Renal cortical epithelial cell (primary cell): Measurements from ENCODE around the gene LEFTY1. TPM values are rescaled to one million over a fixed set of nuclear protein-coding genes. Genes with fewer than 3 reads are reported as not detected.
A peak's percentile ranks its signal among the peaks of the same experiment; 100 is the strongest.
"Not testable (repeated sequence)": the region's sequence is repeated elsewhere in the genome, so short reads cannot be mapped to it uniquely, and the experiment has no call there.

Source experiments
- DNase-seq: peaks from one replicate; pipeline ENCODE4 v3.0.0-alpha.2; 2011; ENCODE audit warnings: low read depth
- total RNA-seq: library from RNA; depleted of rRNA; stranded (reverse); fragments of >200 nt; gene quantifications from 2 replicates; pipeline ENCODE4 v1.2.3, GENCODE V29; 2014

The LEFTY1 gene
- total RNA-seq, 1 donor from 2014 or later, result 0.15 TPM

DNA sequence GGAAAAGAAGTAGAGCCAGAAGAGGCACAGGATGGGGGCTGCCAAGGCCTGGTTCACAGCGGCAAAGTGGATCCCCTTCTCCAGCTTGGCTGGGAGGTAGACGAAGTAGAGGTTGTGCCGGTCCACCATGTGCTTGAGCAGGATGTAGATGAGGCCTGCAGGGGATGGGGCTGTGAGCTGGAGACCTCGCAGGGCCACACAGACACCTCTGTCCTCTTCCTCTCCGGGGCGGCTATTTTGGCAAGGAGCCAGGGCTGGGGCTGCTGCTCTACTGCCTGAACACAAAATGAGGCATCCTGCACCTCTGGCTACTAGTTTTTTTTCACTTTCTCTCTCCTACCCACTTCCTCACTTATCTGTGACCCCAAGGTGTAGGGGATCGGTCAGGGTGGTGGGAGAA is 39.0 kb downstream of the LEFTY1 start:
- no peak for DNase-seq

DNA sequence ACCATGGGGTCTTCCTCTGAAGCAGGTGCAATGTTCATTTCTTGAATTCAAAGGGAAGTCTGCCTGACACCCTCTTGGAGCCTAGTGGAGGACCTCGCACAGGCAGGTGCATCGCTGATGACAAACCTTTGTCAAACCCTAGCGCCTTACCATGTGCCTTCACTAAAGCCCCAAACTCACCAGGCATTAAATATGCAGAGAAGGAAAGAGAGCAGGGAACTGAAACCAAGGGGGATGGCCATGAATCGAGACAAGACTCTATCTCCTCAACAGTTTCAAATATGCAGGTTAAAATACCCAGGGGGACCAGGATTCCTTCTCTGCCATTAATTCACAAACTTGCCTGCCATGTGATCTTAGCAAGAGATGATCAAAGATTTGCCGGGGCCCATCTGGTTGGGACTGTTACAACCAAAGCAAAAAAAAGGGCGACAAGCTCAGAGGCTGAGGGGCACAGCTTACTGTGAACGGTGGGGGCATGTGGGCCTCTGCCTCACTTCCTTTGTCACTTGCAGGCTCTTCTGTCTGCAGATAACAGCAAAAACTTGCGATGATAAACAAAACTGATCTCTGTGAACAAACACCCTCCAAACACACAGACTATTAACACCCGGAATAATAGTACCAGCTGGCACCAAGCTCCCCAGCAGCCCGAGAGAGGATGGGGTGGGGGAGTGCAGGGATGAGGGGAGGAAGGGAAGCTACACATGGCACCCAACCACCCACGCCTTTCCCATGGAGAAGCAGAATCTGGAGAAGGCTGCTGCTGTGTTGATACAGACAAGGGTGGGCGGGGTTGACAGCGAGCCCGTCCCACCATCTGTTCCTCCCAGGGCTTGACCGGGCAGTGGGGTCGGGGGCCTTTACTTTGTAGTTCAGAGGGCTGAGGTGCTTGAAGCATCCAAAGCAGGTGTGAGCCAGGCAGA is 40.7 kb downstream of the LEFTY1 start:
- no peak for DNase-seq

DNA sequence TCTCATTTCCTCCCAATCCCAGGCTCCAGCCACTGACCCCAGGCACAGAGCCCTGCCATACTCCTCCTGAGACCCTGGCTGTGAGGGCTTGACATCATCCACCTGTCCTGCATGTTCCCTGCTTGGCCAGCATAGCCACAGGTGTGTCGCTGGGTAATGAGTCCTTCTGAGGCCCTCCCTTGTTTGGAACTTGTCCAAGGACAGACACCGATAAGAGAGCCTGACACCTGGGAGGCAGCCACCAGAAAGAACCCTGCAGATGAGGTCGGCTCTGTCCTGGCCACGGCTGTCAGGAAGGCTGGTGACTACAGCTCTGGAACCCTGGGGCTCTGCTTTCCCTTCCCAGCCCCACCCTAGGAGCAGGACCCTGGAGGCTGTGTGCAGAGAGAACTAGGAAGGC is 41.3 kb downstream of the LEFTY1 start:
- no peak for DNase-seq

DNA sequence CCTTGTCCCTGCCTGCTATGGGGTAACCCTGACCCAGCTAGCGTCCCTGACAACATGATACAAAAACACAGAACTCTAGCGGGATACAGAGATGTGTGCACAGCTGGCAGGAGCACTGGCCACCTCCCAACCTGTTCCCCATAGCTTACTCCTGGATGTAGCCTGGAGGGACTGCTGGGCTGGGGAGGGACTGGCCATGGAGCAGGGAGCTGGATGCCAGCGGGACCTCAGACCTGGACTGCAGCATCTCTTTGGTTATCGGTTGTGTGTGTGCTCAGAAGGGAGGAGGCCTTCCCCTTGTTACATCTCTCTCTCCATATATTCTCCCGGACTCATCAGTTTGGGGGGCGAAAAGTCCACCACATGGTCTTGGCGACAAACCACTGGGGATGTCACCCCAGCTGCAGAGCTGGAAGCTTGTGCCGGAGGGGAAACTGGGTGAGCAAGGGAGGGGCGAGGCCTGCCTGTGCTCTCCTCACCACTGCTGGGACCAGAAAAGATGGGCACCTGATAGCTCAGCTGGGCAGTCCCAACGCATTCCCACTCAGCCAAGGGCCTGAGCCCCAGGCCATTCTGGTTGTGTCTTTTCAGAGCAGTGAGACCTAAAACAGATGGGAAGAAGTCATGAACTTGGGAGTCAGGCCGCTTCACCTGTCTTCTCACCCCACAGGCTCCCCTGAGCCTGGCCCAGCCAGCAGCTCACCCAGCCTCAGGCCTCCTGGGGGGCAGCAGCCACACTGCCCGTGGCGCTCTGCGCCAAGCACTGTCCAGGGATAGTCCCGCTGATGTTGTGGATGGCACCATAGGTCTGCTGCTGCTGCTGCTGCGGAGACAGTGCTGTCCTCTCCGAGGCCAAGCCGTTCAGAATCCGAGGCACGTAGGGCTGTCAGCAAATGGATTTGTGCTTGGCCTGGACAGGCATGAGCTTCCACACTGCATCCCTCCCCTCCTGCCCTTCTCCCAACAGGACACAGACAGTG is 42.3 kb downstream of the LEFTY1 start:
- no peak for DNase-seq

DNA sequence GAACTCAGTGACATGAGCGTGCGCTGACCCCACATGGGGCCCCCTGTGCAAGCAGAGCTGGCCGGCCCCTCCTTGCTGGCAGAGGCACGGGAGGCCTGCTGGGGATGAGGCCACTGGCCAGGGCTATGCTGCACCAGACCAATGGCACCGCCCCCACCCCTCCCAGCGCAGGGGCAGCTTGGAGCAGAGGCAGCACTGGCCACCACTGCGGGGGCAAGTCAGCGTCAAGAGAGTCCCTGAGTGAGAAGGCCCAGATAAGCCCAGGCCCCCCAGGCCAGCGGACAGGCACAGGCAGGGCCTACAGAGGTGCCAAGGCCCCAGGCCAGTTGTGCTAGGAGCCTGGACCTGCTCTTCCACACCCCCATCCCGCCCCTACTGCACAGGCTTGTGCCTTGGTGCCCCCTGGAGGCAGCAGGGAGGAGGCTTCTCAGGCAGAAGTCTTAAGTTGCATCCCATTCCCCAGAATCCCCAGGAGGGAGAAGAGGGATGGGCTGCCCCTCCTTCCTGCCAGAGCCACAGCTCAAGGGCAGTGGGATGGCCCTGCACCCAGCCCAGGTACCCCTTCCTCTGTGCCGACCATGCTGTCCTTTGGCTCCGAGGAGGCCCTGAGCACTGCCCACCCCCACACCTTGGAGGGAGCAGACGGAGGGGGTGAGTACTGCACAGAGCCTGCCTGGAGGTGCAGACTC is 43.2 kb downstream of the LEFTY1 start:
- DNase-seq, result peak; percentile 68

DNA sequence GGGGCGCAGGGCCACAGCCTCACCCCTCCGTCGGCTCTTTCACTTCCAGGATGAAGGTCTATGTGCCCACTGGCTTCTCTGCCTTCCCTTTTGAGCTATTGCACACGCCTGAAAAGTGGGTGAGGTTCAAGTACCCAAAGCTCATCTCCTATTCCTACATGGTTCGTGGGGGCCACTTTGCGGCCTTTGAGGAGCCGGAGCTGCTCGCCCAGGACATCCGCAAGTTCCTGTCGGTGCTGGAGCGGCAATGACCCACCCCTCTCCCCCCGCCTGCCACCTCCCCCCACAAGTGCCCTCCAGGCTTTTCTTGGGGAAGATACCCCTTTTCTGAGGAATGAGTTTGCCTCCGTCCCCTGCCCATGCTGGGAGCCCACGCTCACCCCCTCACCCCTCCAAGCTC is 43.8 kb downstream of the LEFTY1 start:
- DNase-seq, result no peak

DNA sequence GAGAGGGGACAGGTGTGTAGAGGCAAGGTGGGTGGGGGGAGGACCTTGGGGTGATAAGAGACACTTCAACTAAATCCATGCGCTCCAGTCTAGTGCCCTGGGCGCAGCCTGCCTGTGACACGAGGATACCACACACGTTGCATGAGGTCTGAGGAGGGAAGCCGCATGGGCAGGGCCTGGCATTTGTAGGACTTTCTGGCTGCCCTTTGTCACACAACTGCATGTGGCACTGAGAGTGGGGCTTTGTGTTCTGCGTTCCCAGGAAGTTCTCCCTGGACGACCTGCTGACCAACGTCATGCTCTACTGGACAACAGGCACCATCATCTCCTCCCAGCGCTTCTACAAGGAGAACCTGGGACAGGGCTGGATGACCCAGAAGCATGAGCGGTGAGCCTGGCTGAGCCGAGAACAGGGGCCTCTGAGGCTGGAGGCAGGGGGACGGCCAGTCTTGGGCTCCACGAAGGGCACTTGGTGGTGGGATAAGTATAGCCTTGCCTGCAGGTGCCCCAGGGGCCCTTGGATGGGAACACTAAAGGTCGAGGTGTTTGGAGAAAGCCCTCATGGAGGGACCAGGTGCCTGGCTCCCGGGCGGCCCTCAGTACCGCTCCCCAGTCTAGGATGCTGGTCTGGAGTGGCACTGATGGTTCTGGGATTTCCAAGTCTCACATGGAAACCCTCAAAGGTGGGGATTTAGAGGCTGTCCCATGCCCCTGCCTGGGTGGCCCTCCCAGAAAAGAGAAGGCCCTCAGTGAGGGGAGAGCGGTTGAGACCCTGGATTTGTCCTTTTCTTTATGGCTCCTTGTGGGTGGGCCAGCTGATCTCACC is 44.5 kb downstream of the LEFTY1 start:
- no peak for DNase-seq

DNA sequence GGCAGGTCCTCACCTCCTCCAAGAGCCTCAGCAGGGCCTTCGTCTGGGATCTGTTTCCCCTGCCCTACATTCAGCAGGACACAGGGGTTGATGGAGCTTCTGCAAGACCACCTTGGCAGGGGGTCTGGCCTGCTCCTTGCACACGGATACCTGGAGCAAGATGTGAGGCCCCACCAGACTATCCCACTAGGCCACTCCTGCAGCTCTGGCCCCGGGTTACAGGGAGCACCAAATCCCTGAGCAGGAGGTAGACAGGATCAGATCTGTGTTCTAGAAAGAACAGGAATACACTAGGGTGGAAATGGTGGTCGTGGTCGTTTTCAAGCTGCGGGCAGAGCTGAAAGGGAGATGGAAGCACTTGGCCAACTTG is 45.5 kb downstream of the LEFTY1 start:
- DNase-seq, result no peak

DNA sequence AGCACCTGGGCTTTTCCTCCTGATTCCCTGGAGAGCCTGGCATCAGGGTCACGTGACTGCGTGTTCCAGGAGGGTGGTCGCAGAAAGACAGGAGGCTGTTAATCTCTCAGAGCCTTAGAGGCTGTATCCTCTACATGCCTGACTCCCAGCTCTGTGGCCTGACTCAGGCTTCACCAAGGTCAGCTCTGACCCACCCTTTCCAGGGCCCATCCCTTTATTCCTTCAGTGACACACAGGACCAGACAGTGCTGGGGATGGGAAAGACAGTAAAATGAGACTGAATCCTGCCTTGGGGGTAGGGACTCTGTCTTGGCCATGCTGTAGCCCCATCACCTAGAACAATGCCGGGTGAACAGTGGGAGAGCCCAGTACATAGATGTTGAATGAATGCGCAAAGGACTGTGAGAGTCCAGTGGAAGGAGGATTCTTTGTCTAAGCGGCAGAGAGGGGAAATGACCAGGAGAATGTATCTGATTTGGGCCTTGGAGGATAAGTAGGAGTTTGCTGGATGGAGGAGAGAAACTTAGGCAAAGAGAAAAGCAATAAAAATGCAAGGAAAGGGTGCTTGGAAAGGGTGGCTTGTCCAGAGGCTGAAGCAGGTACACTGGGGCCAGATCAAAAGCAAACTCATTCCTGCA is 46.0 kb downstream of the LEFTY1 start:
- no peak for DNase-seq

DNA sequence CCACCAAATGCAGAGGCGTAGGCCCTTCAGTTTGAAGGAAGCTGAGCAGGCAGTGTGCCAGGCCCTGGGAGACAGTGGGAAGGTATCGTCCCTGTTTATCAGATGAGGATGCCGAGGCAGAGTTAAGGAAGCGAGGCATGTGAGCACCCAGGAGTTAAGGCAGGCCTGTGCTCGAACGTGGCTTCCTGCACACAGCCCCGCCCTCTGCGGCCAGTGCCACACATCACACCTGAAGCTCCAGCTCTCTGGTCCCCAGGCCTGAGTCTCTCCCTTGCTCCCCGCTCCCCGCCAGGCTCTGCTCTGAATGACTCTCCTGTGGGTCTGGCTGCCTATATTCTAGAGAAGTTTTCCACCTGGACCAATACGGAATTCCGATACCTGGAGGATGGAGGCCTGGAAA is 46.9 kb downstream of the LEFTY1 start:
- no peak for DNase-seq

DNA sequence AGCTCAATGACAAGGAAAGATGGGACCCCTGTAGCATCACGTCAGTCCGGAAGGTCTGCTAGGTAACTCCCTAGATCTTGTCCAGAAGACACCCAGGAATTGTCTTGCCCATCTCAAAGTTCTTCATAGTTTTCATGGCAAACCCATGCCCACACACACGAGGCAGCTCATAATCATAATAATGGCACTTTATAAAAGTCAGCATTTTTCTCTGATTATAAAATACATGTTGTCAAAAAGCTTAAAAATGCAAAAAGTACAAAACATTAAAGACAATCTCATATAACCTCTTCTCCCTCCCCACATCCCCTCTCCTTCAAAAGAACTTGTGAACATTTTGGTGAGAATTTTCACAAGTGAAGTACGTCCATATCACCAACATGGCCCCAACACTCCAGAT is 48.2 kb downstream of the LEFTY1 start:
- DNase-seq, result no peak

DNA sequence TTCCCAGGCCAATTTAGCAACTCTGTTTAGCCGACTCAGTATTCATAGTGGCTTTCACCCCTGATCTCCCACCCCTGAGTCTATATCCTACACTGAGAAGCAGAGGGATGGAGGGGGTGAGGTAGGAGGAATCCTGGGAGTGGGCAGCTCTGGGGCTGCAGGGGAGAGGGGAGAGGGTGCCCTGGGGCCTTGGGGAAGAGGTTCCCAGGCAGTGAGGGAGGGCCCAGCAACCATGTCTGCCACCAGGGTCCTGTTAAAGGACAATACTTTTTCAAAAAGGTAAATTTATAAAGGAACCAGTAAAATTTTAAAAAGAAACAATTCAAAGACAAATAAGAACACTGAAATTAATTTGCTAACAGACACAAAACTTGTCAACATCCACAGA is 48.7 kb downstream of the LEFTY1 start:
- DNase-seq, result no peak

DNA sequence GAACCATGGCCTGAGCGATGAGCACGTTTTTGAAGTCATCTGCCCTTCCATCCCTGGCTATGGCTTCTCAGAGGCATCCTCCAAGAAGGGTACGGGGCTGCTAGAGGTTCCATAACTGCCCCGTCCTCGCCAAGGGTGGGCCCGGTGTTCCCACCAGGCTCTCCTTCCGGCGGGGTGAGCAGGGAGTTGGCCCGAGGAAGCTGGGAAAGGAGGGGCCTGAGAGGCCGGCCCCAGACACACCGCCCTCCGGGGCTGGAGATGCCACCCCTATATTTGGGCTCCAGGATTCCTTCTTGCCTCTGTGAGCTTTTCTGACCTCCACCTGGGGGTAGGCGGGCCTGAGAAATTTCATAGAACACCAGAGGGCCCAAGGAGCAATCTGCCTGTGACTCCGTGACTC is 50.2 kb downstream of the LEFTY1 start:
- DNase-seq, result no peak

DNA sequence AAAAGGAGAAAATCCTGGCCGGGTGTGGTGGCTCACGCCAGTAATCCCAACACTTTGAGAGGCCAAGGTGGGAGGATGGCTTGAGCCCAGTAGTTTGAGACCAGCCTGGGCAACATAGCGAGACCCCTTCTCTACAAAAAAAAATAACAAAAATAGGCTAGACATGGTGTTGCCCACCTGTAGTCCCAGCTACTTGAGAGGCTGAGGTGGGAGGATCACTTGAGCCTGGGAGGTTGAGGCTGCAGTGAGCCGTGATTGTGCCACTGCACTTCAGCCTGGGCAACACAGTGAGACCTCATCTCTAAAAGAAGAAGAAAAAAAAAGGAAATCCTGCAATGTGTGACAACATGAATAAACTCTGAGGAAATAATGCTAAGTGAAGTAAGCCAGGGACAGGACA is 52.6 kb downstream of the LEFTY1 start:
- DNase-seq, result not testable (repeated sequence)

Other genes with a start within 250 kb of the LEFTY1 start
- 85.8 and 205 TPM in 2 replicates for gene ENAH, start 236.0 kb downstream of the LEFTY1 start, total RNA-seq
- gene SRP9, start 111.3 kb downstream of the LEFTY1 start, total RNA-seq, result 360 and 486 TPM in 2 replicates
- gene EPHX1, start 79.0 kb downstream of the LEFTY1 start, total RNA-seq, result 25.2 and 83.7 TPM in 2 replicates
- 6.9 and 41.0 TPM in 2 replicates for gene TMEM63A, start 6.8 kb downstream of the LEFTY1 start, total RNA-seq
- 37.6 and 41.8 TPM in 2 replicates for gene PYCR2, start 35.1 kb upstream of the LEFTY1 start, total RNA-seq
- not detected in 2 replicates for gene LEFTY2, start 52.1 kb upstream of the LEFTY1 start, total RNA-seq
- gene SDE2, start 110.2 kb upstream of the LEFTY1 start, total RNA-seq, result 27.2 and 34.9 TPM in 2 replicates
- gene H3-3A, start 173.6 kb upstream of the LEFTY1 start, total RNA-seq, result 187 and 266 TPM in 2 replicates